HG02840 (cell line): ENCODE measurements around the gene OR51I1.

Experiments
- ATAC-seq: cut with Tn5 transposase; IDR thresholded peaks from one replicate; pipeline ENCODE4 v1.9.1; 2021; ENCODE audit warnings: mild to moderate bottlenecking, moderate library complexity, moderate number of reproducible peaks; ENCODE audit not compliant: unreplicated experiment, low FRiP score

OR51I1 gene

DNA sequence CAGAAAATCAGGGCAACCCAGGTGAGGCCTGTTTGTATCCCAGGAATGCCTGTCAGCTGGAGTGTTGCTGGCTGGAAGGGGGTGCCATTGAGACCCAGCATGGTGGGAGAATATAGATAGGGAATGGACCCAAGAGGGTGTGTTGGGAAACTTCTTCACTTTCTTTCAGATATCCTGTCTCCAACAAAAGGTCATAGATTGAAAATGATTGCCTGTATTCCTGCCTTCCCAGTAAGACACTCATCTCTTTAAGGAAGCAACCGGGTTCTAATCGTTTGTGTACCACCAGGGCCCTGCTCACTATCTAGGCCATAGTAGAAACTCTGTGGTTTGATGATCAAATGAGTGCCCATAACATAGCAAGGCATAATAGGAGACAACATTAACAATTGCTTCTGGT is at the start of gene OR51I1:
Gene OR51I1, minus strand, starts transcription at position 101 of the 400 bp plus-strand sequence. Its CDS starts 0 bp downstream, at position 101.
- no peak for ATAC-seq

DNA sequence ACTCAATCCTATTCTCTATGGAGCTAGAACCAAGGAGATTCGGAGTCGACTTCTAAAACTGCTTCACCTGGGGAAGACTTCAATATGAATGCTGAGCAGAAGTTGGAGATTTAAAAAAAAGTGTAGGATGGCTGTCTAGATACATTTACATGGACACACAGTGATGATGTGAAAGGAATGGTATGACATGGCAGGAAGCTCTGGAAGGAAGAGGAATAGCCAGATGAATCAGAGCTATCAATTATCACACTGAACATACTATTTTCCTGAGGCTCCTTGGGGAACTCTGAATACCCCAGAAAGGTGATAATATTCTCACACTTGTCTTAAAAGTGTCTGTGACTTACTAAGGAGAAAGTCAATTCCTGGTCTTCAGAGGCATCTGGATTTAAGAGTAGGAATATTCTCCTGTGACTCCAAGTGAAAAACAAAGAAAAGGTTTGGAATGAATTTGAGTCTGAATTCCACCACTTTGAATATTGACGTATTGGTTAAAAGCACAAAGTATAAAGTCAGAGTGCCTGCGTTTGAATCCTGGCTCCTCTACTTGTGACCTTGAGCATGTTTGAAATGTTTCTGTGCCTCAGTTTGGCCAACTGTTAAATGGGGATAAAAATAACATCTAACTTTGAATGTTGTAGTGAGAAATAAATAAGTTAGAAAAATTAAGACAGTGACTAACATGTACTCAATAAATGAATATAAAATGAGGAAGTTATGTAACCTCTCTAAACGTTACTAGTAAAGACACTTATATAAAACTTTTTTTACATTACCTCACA is 48.5 kb upstream of the OR51I1 start:
- ATAC-seq: no peak

- no peak for ATAC-seq
Measured at GRCh38 chr11:5488798-5489399, 47.6 kb upstream of the OR51I1 start.

- no peak for ATAC-seq
Measured at GRCh38 chr11:5488385-5488784, 47.1 kb upstream of the OR51I1 start, which contains the start of gene OR52D1. OR52D1 (plus strand) TSS chr11:5488685; CDS start chr11:5488707, 22 bp downstream.

DNA sequence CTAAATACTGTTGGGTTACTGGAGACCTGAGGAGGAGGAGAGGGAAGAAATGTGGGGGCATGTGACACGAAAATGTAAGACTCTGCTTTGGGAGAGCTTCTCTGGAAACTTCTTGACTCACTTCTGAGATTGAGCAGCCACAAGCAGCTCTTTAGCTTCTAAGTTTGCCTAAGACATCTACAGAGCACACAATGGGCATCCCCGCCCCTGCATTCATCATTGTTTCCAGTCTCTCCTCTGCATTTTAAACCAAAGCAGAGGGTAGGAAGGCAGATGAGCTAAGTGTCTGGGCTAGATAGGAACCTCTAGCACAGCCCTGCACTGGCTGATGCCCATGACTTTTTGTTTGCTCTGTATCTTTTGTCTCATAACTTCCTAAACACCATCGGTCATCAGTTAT is 45.1 kb upstream of the OR51I1 start:
- no peak for ATAC-seq

GRCh38 chr11:5486003-5486402 is 44.7 kb upstream of the OR51I1 start:
- no peak for ATAC-seq

- no peak for ATAC-seq
Measured at GRCh38 chr11:5476186-5476819, 35.0 kb upstream of the OR51I1 start.

DNA sequence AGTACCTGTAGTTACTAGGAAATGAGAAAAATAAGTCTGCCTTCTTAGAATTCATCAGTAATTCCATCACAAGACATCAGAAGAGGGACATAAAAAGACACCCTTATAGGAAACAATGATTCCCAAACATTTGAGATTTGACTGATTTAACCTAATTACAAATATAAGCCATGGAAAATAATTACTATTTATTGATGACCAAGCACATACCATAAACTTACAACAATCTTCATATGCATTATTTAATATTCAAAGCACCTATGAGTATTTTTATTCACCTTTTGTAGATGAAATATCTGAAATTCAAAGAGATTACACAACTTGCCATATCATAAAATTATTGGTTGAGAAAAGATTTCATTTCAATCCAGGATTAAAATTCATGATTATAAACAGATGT is 32.6 kb upstream of the OR51I1 start:
- no peak for ATAC-seq

DNA sequence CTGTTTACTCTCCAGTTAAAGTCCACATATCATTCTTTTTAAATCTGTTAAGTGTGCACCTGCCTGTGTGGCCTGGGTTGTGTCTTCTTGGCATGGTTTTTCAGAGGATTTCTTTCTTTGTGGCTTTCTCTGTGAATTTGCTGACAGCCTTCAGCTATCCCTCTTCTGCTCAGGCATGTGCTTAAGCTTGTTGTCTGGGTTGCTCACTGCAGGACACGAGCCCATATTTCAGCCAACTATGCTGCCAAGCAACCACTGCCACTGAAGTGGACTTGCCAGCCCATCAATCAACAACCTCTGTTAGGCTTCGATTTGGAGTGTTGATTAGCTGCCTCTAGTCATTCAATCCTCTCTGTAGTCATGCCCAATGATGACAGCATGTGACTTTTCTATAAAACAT is 26.2 kb upstream of the OR51I1 start:
- no peak for ATAC-seq

DNA sequence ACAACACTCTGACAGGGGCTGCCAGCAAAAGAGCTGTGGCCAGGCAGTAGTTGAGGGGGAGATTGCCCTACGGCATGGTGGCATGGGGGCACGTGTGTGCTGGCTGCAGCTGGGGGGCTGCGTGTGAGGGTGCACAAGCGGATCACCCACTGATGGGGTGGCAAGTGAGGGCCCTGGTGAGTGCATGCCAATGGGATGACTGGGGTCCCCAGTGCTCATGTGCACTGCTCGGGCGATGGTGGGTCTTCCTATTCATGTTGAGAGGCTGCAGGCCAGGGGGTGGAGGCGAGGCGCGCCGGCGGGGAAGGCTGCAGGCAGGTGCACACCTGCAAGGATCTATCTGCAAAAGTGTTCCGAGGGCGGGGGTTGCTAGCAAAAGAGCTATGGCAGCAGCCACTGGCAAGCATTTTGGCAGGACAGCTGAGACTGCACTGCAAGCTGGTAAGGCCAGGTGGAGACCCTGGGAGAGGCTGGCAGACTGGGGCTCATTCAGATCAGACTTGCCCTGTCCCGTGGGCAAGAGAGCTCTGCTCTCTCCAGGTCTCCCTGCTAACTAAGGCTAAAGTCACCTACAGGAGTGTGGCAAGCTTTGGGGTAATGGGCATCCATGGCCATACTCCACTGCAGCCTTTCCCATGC is 19.8 kb upstream of the OR51I1 start:
- no peak for ATAC-seq

GRCh38 chr11:5449432-5449831 is 8.1 kb upstream of the OR51I1 start:
- no peak for ATAC-seq

DNA sequence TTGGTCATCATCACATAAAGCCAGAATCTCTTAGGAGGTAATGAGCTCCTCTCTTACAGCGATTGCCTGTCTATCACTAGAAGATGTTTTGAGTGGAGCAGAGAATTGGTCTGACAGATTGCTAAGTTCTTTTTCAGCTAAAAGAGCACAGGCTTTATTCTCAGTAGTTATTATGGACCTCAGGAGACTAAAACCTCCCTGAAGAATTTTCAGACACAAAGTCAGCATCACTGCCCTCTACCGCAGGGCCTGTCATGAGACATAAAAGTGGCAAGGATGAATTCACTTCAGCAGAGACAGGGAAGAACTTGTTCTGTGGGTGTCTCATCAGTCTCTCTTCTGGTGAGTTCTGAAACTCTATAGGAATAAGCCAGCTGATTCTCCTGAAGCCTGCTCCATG is 7.7 kb upstream of the OR51I1 start, which contains the start of gene OR51I2:
Gene OR51I2, plus strand, starts transcription at position 301 of the 400 bp plus-strand sequence. CDS start 4,166 bp downstream, outside the sequence.
- no peak for ATAC-seq

- ATAC-seq: no peak
Measured at GRCh38 chr11:5443835-5444393, 2.6 kb upstream of the OR51I1 start.

DNA sequence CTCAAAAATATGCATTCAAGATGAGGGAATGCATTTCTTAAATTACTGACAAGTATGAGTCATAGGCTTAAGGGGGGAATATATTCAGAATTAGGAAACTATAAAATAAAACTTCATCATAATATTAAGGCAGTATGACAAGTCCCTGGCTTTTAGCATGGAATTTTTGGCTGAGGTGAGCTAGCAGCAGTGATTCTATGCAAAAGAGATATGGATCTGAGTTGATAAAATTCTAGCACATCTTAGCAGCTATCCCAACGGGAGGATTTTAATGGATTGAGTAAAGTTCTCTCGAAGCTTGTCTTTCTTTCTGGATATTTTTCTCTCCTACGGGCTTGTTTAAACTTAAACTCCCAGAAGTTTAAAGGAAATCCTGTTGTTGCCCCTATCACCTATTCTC is 18.2 kb downstream of the OR51I1 start:
- no peak for ATAC-seq

DNA sequence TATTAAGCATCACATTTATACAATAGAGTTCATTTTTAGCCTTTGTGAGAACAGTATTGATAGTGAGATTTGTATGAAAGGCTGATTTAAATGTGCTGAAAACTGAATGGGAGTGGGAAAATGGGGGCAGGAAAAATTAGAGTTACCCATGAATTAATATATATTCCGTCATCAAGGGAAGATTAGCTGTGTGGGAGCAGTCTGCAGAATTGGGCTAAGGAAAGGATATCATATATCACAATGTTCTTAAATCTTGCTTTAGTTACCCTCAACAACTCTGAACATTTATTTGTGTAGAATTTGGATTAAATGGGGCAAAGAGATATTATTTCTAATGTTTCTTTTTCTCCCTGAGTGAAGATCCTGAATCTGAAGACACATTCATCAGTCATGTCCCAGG is 19.5 kb downstream of the OR51I1 start, which contains the start of gene OR51Q1:
Gene OR51Q1, plus strand, starts transcription at position 301 of the 400 bp plus-strand sequence. Its CDS starts 90 bp downstream, at position 391.
- ATAC-seq: no peak

- no peak for ATAC-seq
Measured at GRCh38 chr11:5420993-5421392, 20.3 kb downstream of the OR51I1 start.

GRCh38 chr11:5405173-5405572 is 36.1 kb downstream of the OR51I1 start:
- ATAC-seq: no peak

GRCh38 chr11:5398936-5399335 is 42.4 kb downstream of the OR51I1 start:
- no peak for ATAC-seq

- ATAC-seq: no peak
Measured at GRCh38 chr11:5394091-5394490, 47.2 kb downstream of the OR51I1 start.
